Ishikawa (cell line): ENCODE results near the gene NBAS.

Experiments
- CEBPB ChIP-seq: IDR thresholded peaks from 2 replicates; pipeline ENCODE4 v1.6.1; 2012
- CREB1 ChIP-seq: IDR thresholded peaks from 2 replicates; pipeline ENCODE4 v1.6.1; 2012; ENCODE audit warnings: low read depth
- EGR1 ChIP-seq: IDR thresholded peaks from 2 replicates; pipeline ENCODE4 v1.6.1; 2012
- EP300 ChIP-seq: IDR thresholded peaks from 2 replicates; pipeline ENCODE4 v1.6.1; 2012; ENCODE audit warnings: borderline replicate concordance
- FOXM1 ChIP-seq: IDR thresholded peaks from 2 replicates; pipeline ENCODE4 v1.6.1; 2012; ENCODE audit warnings: low read depth, borderline replicate concordance
- NFIC ChIP-seq: IDR thresholded peaks from 2 replicates; pipeline ENCODE4 v1.6.1; 2012
- RAD21 ChIP-seq: IDR thresholded peaks from 2 replicates; pipeline ENCODE4 v1.6.1; 2012; ENCODE audit warnings: low read depth
- TAF1 ChIP-seq: IDR thresholded peaks from 2 replicates; pipeline ENCODE4 v1.6.1; 2012; ENCODE audit warnings: low read depth, mild to moderate bottlenecking
- TCF12 ChIP-seq: IDR thresholded peaks from 2 replicates; pipeline ENCODE4 v1.6.1; 2012; ENCODE audit warnings: low read depth
- TEAD4 ChIP-seq: IDR thresholded peaks from 2 replicates; pipeline ENCODE4 v1.6.1; 2012
- YY1 ChIP-seq: IDR thresholded peaks from 2 replicates; pipeline ENCODE4 v1.6.1; 2012; ENCODE audit warnings: low read depth
- ZBTB7A ChIP-seq: IDR thresholded peaks from 2 replicates; pipeline ENCODE4 v1.6.1; 2012; ENCODE audit warnings: low read depth
- TF ChIP-seq, protein P1 (sequence below): IDR thresholded peaks from 2 replicates; pipeline ENCODE4 v1.6.1; 2012
- TF ChIP-seq, protein P2 (sequence below): IDR thresholded peaks from 2 replicates; pipeline ENCODE4 v1.6.1; 2012; ENCODE audit warnings: low read depth, mild to moderate bottlenecking
- TF ChIP-seq, protein P3 (sequence below): IDR thresholded peaks from 2 replicates; pipeline ENCODE4 v1.6.1; 2012

The NBAS gene

DNA sequence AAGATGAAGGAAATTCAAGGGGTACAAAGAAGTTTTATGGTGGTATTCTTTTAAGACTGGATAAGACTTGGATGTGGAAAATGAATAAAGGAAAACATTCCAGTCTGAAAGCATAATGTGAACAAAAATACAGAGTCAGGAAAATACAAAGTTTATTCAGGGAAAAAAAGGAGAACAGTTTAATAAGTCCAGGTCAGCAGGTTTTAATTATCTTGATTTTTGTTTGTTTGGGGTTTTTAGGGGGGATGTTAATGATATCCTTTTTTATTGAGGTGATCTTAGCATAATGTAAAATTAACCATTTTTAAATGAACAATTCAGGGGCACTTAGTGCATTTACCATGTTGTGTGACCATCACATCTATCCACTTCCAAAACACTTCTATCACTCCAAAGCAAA is 80.6 kb downstream of the NBAS start:
- TF ChIP-seq, protein P1, sequence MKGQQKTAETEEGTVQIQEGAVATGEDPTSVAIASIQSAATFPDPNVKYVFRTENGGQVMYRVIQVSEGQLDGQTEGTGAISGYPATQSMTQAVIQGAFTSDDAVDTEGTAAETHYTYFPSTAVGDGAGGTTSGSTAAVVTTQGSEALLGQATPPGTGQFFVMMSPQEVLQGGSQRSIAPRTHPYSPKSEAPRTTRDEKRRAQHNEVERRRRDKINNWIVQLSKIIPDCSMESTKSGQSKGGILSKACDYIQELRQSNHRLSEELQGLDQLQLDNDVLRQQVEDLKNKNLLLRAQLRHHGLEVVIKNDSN, result no peak
- TF ChIP-seq, protein P2, sequence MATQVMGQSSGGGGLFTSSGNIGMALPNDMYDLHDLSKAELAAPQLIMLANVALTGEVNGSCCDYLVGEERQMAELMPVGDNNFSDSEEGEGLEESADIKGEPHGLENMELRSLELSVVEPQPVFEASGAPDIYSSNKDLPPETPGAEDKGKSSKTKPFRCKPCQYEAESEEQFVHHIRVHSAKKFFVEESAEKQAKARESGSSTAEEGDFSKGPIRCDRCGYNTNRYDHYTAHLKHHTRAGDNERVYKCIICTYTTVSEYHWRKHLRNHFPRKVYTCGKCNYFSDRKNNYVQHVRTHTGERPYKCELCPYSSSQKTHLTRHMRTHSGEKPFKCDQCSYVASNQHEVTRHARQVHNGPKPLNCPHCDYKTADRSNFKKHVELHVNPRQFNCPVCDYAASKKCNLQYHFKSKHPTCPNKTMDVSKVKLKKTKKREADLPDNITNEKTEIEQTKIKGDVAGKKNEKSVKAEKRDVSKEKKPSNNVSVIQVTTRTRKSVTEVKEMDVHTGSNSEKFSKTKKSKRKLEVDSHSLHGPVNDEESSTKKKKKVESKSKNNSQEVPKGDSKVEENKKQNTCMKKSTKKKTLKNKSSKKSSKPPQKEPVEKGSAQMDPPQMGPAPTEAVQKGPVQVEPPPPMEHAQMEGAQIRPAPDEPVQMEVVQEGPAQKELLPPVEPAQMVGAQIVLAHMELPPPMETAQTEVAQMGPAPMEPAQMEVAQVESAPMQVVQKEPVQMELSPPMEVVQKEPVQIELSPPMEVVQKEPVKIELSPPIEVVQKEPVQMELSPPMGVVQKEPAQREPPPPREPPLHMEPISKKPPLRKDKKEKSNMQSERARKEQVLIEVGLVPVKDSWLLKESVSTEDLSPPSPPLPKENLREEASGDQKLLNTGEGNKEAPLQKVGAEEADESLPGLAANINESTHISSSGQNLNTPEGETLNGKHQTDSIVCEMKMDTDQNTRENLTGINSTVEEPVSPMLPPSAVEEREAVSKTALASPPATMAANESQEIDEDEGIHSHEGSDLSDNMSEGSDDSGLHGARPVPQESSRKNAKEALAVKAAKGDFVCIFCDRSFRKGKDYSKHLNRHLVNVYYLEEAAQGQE, result no peak
- no peak for TF ChIP-seq EGR1

DNA sequence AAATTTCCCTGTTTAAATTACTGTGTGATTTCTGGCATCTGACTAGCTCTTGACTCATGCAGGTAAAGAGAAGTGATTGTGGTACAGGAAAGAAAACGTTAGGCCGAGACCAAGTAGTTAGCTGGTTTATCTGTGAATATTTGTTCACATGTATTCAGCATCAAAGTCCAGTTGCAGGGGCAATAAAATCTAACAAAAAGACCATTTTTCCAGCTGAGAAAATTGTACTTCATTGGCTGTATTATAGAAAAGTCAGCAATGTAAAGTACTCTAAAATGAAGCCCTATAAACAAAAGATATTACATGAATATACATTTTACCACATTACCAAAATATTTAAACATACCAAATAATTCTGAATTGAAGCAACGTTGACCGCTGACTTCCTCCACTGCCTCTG is 88.3 kb downstream of the NBAS start:
- no peak for TF ChIP-seq ZBTB7A
- no peak for TF ChIP-seq CEBPB
- TF ChIP-seq, protein P3, sequence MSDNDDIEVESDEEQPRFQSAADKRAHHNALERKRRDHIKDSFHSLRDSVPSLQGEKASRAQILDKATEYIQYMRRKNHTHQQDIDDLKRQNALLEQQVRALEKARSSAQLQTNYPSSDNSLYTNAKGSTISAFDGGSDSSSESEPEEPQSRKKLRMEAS, result no peak
- TF ChIP-seq, protein P1, result no peak
- no peak for TF ChIP-seq TCF12
- TF ChIP-seq TEAD4, result no peak
- no peak for TF ChIP-seq RAD21
- TF ChIP-seq YY1, result no peak
- no peak for TF ChIP-seq EGR1
- no peak for TF ChIP-seq NFIC
- no peak for TF ChIP-seq EP300
- no peak for TF ChIP-seq CREB1

DNA sequence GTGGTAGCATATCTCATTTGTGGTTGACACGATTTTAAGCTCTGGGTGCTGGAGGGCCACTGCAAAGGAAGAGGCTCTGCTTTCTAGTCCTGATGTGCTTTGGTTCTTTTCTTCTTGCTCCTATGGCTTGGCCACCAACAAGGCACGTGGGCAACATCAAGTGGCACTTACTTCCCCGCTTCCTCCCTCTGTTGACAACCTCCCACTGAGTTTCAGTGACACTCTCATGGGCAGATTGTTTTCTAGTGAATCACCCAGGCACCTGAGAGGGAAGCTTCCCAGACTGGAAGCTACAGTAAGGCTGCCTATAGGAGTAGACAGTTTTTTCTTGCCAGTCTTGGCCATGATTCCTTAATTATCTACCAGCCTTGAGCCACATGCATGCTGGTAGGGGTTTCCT is 89.0 kb downstream of the NBAS start:
- TF ChIP-seq TCF12 (no peak), TEAD4 (no peak), RAD21 (no peak), TAF1 (no peak), YY1 (no peak), FOXM1 (no peak), EP300 (no peak), NFIC (no peak), EGR1 (no peak), CREB1 (no peak), ZBTB7A (no peak), CEBPB (no peak)
- TF ChIP-seq, protein P3, result no peak
- TF ChIP-seq, protein P1, result no peak
- TF ChIP-seq, protein P2, result no peak

- no peak for TF ChIP-seq YY1
- no peak for TF ChIP-seq CREB1
These were observed 89.5 kb downstream of the NBAS start for GRCh38 chr2:15471606-15472005.

GRCh38 chr2:15460112-15460620 is 101.0 kb downstream of the NBAS start:
- TF ChIP-seq TAF1 (no peak), CEBPB (no peak), EGR1 (no peak)

DNA sequence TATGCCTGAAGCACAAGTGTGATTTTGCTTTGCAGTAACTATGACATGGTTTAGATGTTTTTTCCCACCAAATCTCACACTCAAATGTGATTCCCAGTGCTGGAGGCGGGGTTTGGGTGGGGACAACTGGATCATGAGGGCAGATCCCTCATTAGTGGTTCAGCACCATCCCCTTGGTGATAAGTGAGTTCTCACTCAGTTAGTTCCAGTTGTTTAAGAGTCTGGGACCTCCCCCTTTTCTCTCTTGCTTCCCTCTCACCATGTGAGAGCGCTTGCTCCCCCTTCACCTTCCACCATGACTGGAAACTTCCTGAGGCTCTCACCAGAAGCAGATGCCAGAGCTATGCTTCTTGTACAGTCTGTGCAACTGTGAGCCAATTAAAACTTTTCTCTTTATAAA is 102.9 kb downstream of the NBAS start:
- TF ChIP-seq YY1 (no peak), TEAD4 (no peak), TCF12 (no peak), RAD21 (no peak), FOXM1 (no peak), ZBTB7A (no peak), EP300 (no peak), CEBPB (no peak), NFIC (no peak), TAF1 (no peak), EGR1 (no peak), CREB1 (no peak)
- TF ChIP-seq, protein P1, result no peak
- TF ChIP-seq, protein P2, result no peak
- TF ChIP-seq, protein P3, result no peak
